ENCODE results near the gene BBS1.
"Not testable (repeated sequence)": the region's sequence is repeated elsewhere in the genome, so short reads cannot be mapped to it uniquely, and the experiment has no call there.

BBS1 gene

GRCh38 chr11:66464116-66464515, 46.3 kb upstream of the BBS1 start:
- CTCF ChIA-PET, result interaction anchor here (1.5 kb wide), 1 partner anchor 35 kb away, joined by 10 read pairs; no protein-coding TSS in a partner anchor
- TF ChIP-seq ZNF146 (tag by site-specific recombination; IDR thresholded peaks at IDR 0.05) (peak; percentile 91), ZNF580 (tag by site-specific recombination; IDR thresholded peaks at IDR 0.05) (0 out of 2 replicates have a peak, but pooled peaks have one; percentile 31)
- H3K36me3 ChIP-seq (ENCODE audit: control insufficient read depth in 2 of 2, insufficient read depth in 1 of 2, low read length in 2 of 2); H3K9me3 ChIP-seq (ENCODE audit: control insufficient read depth, insufficient read depth, low read depth, low read length); H3K4me3 ChIP-seq (ENCODE audit: low read depth, low read length); POLR2A ChIA-PET; H3K27ac ChIP-seq (ENCODE audit: extremely low read depth, low read depth, low read length); H3K4me1 ChIP-seq (ENCODE audit: control insufficient read depth, insufficient read depth, low read length): not testable (repeated sequence)

GRCh38 chr11:66464916-66465315, 45.5 kb upstream of the BBS1 start:
- ChIA-PET CTCF (interaction anchor here (1.0 to 1.5 kb wide), 2 partner anchors 26 to 36 kb away, joined by 3 to 10 read pairs; no protein-coding TSS in a partner anchor), POLR2A (no interaction called here)
- peaks cover 0 to 11% of the 10 kb centered on the region in 2 experiments; a peak in 1 of 3 replicates for H3K36me3 ChIP-seq (ENCODE audit: control insufficient read depth in 2 of 2, insufficient read depth in 1 of 2, low read length in 2 of 2)
- H3K4me1 ChIP-seq (ENCODE audit: control insufficient read depth, insufficient read depth, low read length), result no peaks in the 10 kb centered on the region
- no peak overlapping the region for H3K27ac ChIP-seq (ENCODE audit: extremely low read depth, low read depth, low read length)
- TF ChIP-seq ZNF692 (tag by site-specific recombination; IDR thresholded peaks at IDR 0.05) (peak; percentile 62), ATF2 (tag by site-specific recombination; IDR thresholded peaks at IDR 0.05; ENCODE audit: low read depth) (no peak)
- H3K4me3 ChIP-seq (ENCODE audit: low read depth, low read length), result no peak overlapping the region
- H3K9me3 ChIP-seq (ENCODE audit: control insufficient read depth, insufficient read depth, low read depth, low read length), result no peaks in the 10 kb centered on the region

- TF ChIP-seq ZNF707 (tag by site-specific recombination; IDR thresholded peaks at IDR 0.05) (no peak), ZSCAN23 (tag by site-specific recombination; IDR thresholded peaks at IDR 0.05) (no peak), ZNF548 (tag by site-specific recombination; IDR thresholded peaks at IDR 0.05) (no peak), ZNF513 (tag by site-specific recombination; IDR thresholded peaks at IDR 0.05) (no peak), SCRT2 (tag by site-specific recombination; IDR thresholded peaks at IDR 0.05) (0 out of 2 replicates have a peak, but pooled peaks have one; percentile 15), ZNF175 (tag by site-specific recombination; IDR thresholded peaks at IDR 0.05) (no peak), ZBTB21 (tag by site-specific recombination; IDR thresholded peaks at IDR 0.05) (no peak), ZNF248 (tag by site-specific recombination; IDR thresholded peaks at IDR 0.05) (no peak)
- TF ChIP-seq, protein P1, sequence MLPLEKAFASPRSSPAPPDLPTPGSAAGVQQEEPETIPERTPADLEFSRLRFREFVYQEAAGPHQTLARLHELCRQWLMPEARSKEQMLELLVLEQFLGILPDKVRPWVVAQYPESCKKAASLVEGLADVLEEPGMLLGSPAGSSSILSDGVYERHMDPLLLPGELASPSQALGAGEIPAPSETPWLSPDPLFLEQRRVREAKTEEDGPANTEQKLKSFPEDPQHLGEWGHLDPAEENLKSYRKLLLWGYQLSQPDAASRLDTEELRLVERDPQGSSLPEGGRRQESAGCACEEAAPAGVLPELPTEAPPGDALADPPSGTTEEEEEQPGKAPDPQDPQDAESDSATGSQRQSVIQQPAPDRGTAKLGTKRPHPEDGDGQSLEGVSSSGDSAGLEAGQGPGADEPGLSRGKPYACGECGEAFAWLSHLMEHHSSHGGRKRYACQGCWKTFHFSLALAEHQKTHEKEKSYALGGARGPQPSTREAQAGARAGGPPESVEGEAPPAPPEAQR (tag by site-specific recombination; IDR thresholded peaks at IDR 0.05), result no peak
- ChIA-PET POLR2A (interaction anchor here (1.1 to 6.2 kb wide), 3 partner anchors 9 to 27 kb away, joined by 5 to 64 read pairs (median 22); partner anchors contain the start of genes DPP3 and MRPL11), CTCF (interaction anchor here (1.0 kb wide), 1 partner anchor 26 kb away, joined by 3 read pairs; no protein-coding TSS in a partner anchor)
- H3K4me3 ChIP-seq (ENCODE audit: low read depth, low read length), result no peak overlapping the region
- no peaks in the 10 kb centered on the region for H3K9me3 ChIP-seq (ENCODE audit: control insufficient read depth, insufficient read depth, low read depth, low read length)
- H3K4me1 ChIP-seq (ENCODE audit: control insufficient read depth, insufficient read depth, low read length), result no peaks in the 10 kb centered on the region
- H3K36me3 ChIP-seq (ENCODE audit: control insufficient read depth in 2 of 2, insufficient read depth in 1 of 2, low read length in 2 of 2), result peaks cover 0 to 17% of the 10 kb centered on the region in 2 experiments; a peak in 1 of 3 replicates
- H3K27ac ChIP-seq (ENCODE audit: extremely low read depth, low read depth, low read length), result no peak overlapping the region
These were observed 44.8 kb upstream of the BBS1 start for GRCh38 chr11:66465373-66466224.

Measured in HEK293 (cell line).